Common myeloid progenitor, CD34-positive (primary cell): ENCODE data around the gene CTNNBL1.

Experiments used
- CTCF ChIA-PET: fragments of 350-600 bp; sonication (Branson Sonifier 250); formaldehyde crosslinking; loops from one replicate; lab custom pipeline; 2021; ENCODE audit warnings: antibody characterized with exemption; lab: Charles Lee
- POLR2A ChIA-PET: fragments of 350-600 bp; sonication (Branson Sonifier 250); formaldehyde crosslinking; loops from one replicate; lab custom pipeline; 2021; ENCODE audit warnings: antibody characterized with exemption; lab: Charles Lee
- DNase-seq, 3 donors: peaks; one replicate each; pipeline versions ENCODE4 v3.0.0 to v3.0.0-alpha.2; 2013
- H3K27ac ChIP-seq, 2 experiments: 1 replicate in 1 of 2; 2 replicates in 1 of 2; pipeline ENCODE4 v1.7.0; 2013; ENCODE audit warnings: inconsistent platforms in 2 of 2, low read length in 2 of 2, mild to moderate bottlenecking in 2 of 2, low read depth in 1 of 2, moderate library complexity in 1 of 2; ENCODE audit not compliant: severe bottlenecking in 2 of 2, insufficient read depth in 1 of 2, poor library complexity in 1 of 2
- H3K27me3 ChIP-seq, 5 experiments: replicated peaks in 2 of 5; 1 replicate in 3 of 5; 2 replicates in 2 of 5; pipeline versions ENCODE4 v1.6.1 to v1.7.0; 2013; ENCODE audit warnings: low read length in 4 of 5, mild to moderate bottlenecking in 2 of 5, moderate library complexity in 2 of 5, inconsistent platforms in 1 of 5; ENCODE audit not compliant: insufficient read depth in 5 of 5, control insufficient read depth in 4 of 5
- H3K36me3 ChIP-seq, 4 experiments: 1 replicate in 2 of 4; 2 replicates in 2 of 4; pipeline versions ENCODE4 v1.6.1 to v1.7.0; 2013; ENCODE audit warnings: low read length in 3 of 4, control low read depth in 1 of 4, mild to moderate bottlenecking in 1 of 4; ENCODE audit not compliant: control insufficient read depth in 4 of 4, insufficient read depth in 4 of 4
- H3K4me1 ChIP-seq, 4 experiments: 1 replicate in 3 of 4; 2 replicates in 1 of 4; pipeline versions ENCODE4 v1.6.1 to v1.7.1; 2013; ENCODE audit warnings: low read length in 3 of 4, mild to moderate bottlenecking in 3 of 4, control low read depth in 1 of 4, inconsistent platforms in 1 of 4, moderate library complexity in 1 of 4; ENCODE audit not compliant: control insufficient read depth in 4 of 4, insufficient read depth in 4 of 4; ENCODE audit errors: control extremely low read depth in 1 of 4
- H3K4me3 ChIP-seq, 7 experiments: 1 replicate in 4 of 7; 2 replicates in 3 of 7; pipeline versions ENCODE4 v1.5.1 to v1.7.0; 2013; ENCODE audit warnings: mild to moderate bottlenecking in 7 of 7, low read length in 6 of 7, moderate library complexity in 6 of 7, inconsistent platforms in 2 of 7, low read depth in 2 of 7, control low read depth in 1 of 7; ENCODE audit not compliant: insufficient read depth in 4 of 7, control insufficient read depth in 1 of 7; ENCODE audit errors: extremely low read depth in 1 of 7
- H3K9me3 ChIP-seq, 5 experiments: 1 replicate in 4 of 5; 2 replicates in 1 of 5; pipeline versions ENCODE4 v1.6.1 to v1.7.1; 2013; ENCODE audit warnings: low read length in 4 of 5, mild to moderate bottlenecking in 2 of 5, inconsistent platforms in 1 of 5, low read depth in 1 of 5, moderate library complexity in 1 of 5; ENCODE audit not compliant: control insufficient read depth in 4 of 5, insufficient read depth in 2 of 5; ENCODE audit errors: control extremely low read depth in 1 of 5
- WGBS: methylation state at CpG from one replicate; pipeline ENCODE4 v1.1.5; 2013; ENCODE audit not compliant: insufficient coverage; 5-methylcytosine and 5-hydroxymethylcytosine counted together

The CTNNBL1 gene

DNA sequence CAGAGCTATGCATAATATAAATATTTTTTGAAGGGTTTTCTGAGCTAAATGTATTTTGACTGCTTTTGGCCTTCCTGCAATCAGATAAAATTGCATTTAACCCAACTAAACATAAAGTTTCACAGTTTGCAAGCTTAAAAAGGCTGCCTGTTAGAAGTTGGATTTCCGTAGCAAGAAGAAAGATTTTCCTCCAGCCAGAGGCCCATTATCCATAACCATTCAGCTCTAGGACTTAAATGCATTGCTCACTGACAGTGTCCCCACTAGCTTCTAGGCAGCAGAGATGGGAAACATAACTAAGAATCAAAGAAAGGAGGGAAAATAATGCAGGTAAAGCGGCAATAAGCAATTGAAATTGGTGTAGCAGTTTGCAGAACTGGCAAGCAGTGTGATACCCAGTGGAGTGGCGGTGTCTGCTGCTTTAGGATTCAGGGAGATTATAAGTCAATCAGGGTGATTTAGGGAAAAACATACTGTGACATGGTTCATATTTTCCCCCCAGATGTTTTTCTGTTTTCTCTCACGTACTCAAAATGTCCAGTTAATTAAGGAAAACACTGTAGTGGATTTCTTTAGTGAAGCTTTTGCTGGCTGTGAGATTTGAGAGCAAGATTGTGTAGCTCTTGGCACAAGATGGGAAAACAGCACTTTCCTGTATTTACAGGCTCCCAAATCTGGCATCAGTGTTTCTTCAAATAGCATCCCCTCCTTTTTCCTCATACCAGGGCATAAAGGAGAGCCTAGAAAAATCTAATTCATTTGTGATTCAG is 69.1 kb downstream of the CTNNBL1 start:
- POLR2A ChIA-PET: no interaction called here
- CTCF ChIA-PET: no interaction called here
- peaks cover 9 to 46% (median 31%) of the 10 kb centered on the region in 4 experiments for H3K36me3 ChIP-seq

DNA sequence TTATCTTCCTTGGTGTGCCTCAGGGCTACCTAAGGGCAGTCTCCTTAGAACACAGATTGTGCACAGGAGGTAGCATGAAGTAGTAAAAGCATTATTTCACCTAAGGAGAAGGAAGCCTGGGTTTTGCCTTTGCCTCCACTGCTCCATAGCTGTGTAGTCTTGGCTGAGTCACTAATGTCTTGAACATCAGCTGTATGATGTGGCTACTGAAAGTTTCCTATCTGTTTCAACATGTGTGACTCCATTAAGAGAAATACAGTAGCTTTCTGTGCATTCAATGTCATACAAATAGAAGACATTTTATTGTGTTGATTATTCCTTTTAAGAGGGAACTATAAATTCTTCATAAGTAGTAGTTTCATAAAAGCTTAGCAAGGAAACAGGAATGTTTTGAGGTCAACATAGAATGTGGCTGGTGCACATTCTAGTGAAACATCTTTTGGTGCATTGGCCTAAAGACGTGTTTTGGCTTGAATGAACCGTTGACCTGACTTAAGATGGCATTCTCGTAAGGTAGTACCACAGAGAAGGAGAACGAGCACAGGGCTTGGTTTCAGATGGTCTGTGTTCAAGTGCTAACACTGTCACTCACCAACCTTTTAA is 70.6 kb downstream of the CTNNBL1 start:
- ChIA-PET CTCF (no interaction called here), POLR2A (no interaction called here)
- Histone ChIP-seq H3K27ac (no peak overlapping the region), H3K27me3 (no peaks in the 10 kb centered on the region), H3K4me3 (no peak overlapping the region), H3K9me3 (no peaks in the 10 kb centered on the region), H3K36me3 (peaks cover 8 to 33% (median 21%) of the 10 kb centered on the region in 4 experiments), H3K4me1 (no peaks in the 10 kb centered on the region)
- DNase-seq: no peak
- WGBS: 100% methylated on average over 1 of the region's 4 CpGs

More for the DNA sequence above, 69.1 kb downstream of the CTNNBL1 start:
- Histone ChIP-seq H3K4me3 (no peak overlapping the region), H3K4me1 (no peaks in the 10 kb centered on the region), H3K9me3 (no peaks in the 10 kb centered on the region), H3K27me3 (no peaks in the 10 kb centered on the region), H3K27ac (no peak overlapping the region)
- DNase-seq: no peak
- WGBS: 100% methylated on average over 3 of the region's 4 CpGs

GRCh38 chr20:37770908-37771307 is 77.1 kb downstream of the CTNNBL1 start:
- no peaks in the 10 kb centered on the region for H3K4me1 ChIP-seq
- ChIA-PET CTCF (no interaction called here), POLR2A (no interaction called here)
- 93% methylated on average over 2 of the region's 5 CpGs for WGBS
- H3K36me3 ChIP-seq: peaks cover 14 to 35% (median 22%) of the 10 kb centered on the region in 4 experiments
- no peaks in the 10 kb centered on the region for H3K27me3 ChIP-seq
- H3K9me3 ChIP-seq: no peaks in the 10 kb centered on the region
- H3K27ac ChIP-seq: no peak overlapping the region
- DNase-seq: no peak
- H3K4me3 ChIP-seq: no peak overlapping the region

- CTCF ChIA-PET: no interaction called here
These were observed 79.5 kb downstream of the CTNNBL1 start for GRCh38 chr20:37773291-37773826.

DNA sequence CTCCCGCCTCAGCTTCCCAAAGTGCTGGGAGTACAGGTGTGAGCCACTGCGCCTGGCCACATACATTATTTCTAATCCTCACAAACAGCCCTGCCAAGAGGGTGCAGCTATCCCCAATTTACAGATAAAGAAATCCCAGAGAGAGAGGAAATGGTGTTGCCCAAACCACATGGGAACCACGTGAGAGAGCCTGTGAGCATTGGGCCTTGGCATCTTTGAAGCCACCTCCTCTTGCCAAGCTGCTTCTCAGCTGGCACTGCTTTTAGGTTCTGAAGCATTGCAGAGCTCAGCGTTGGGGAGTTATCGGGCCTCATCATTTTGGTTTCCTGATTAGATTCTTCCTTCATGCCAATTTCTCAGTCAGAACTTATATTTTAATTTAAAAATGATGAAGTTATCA is 80.3 kb downstream of the CTNNBL1 start:
- CTCF ChIA-PET: no interaction called here
- POLR2A ChIA-PET: no interaction called here
- Histone ChIP-seq H3K4me1 (peaks cover 0 to 6% (median 0%) of the 10 kb centered on the region in 4 experiments), H3K4me3 (no peak overlapping the region), H3K36me3 (peaks cover 9 to 34% (median 17%) of the 10 kb centered on the region in 4 experiments), H3K27ac (no peak overlapping the region), H3K9me3 (no peaks in the 10 kb centered on the region), H3K27me3 (no peaks in the 10 kb centered on the region)
- 92% methylated on average over 2 of the region's 5 CpGs for WGBS
- no peak for DNase-seq

More at GRCh38 chr20:37773291-37773826, 79.5 kb downstream of the CTNNBL1 start:
- POLR2A ChIA-PET: no interaction called here
- Histone ChIP-seq H3K27me3 (no peaks in the 10 kb centered on the region), H3K4me3 (no peak overlapping the region), H3K4me1 (peaks cover 0 to 6% (median 0%) of the 10 kb centered on the region in 4 experiments), H3K27ac (no peak overlapping the region), H3K9me3 (no peaks in the 10 kb centered on the region), H3K36me3 (peaks cover 9 to 30% (median 16%) of the 10 kb centered on the region in 4 experiments)
- DNase-seq: no peak
- no CpG with 5 or more reads among the region's 1 CpG for WGBS

DNA sequence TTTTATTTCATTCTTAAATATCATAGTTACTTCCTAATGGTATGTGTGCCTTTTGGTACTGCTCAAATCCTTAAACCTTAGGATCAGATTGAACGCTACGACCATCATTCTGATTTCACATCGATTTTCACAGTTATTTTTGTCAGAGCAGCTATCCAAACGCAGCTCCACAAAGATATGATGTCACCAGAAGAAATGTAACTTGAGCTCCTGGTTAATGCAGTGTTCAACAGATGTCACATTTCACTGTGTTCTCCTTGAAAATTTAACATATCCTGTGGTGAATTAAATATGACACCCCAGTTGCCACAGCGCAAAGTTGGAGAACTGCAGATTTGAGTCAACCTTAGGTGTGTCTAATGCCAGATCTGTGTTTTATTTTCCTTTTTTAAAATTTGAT is 81.4 kb downstream of the CTNNBL1 start:
- POLR2A ChIA-PET: no interaction called here
- Histone ChIP-seq H3K36me3 (peaks cover 9 to 30% (median 17%) of the 10 kb centered on the region in 4 experiments), H3K27me3 (no peaks in the 10 kb centered on the region), H3K9me3 (no peaks in the 10 kb centered on the region), H3K4me3 (no peak overlapping the region), H3K4me1 (peaks cover 0 to 6% (median 0%) of the 10 kb centered on the region in 4 experiments), H3K27ac (no peak overlapping the region)
- CTCF ChIA-PET: no interaction called here
- DNase-seq: no peak
- WGBS: 98% methylated on average over 4 of the region's 5 CpGs

DNA sequence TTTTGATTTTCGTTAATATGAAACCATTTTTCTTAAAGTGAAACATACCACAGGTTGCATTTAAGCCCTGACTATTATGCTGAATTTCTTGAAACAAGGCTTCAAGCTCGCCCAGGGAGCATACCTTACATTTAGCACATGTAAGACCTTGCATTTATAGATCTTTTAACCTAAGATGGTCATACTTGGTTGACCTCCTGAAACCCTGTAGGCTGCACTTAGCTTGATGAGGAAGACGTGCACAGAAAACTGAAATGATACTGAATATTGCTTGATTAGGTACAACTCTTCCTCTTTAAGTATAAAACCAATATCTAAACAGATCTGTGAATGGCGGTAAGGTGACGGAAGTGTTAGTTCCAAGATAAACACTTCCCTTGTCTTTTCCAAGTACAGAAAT is 82.2 kb downstream of the CTNNBL1 start:
- Histone ChIP-seq H3K27me3 (no peaks in the 10 kb centered on the region), H3K9me3 (no peaks in the 10 kb centered on the region), H3K36me3 (peaks cover 5 to 27% (median 16%) of the 10 kb centered on the region in 4 experiments), H3K4me3 (no peak overlapping the region), H3K4me1 (peaks cover 0 to 6% (median 0%) of the 10 kb centered on the region in 4 experiments), H3K27ac (no peak overlapping the region)
- ChIA-PET CTCF (no interaction called here), POLR2A (no interaction called here)
- WGBS: 94% methylated on average over 2 of the region's 5 CpGs
- DNase-seq: no peak
